Caco-2 (cell line): Measurements from ENCODE around the gene ALDH3B2. TPM values are rescaled to one million over a fixed set of nuclear protein-coding genes. Genes with fewer than 3 reads are reported as not detected.

Source experiments
- BruUV-seq: library from RNA; stranded (reverse); fragments of 400-500 nt; replicated peaks from 2 replicates; lab custom pipeline; 2021; lab: Mats Ljungman, UMichigan
- CTCF ChIA-PET: fragments of 300-600 bp; sonication (Branson Sonifier 250); formaldehyde crosslinking; loops from one replicate; lab custom pipeline; 2022; ENCODE audit warnings: antibody characterized with exemption; lab: Charles Lee
- POLR2A ChIA-PET: fragments of 300-600 bp; sonication (Branson Sonifier 250); formaldehyde crosslinking; loops from one replicate; lab custom pipeline; 2022; ENCODE audit warnings: antibody characterized with exemption; lab: Charles Lee
- DNase-seq, 2 experiments: peaks; one replicate each; pipeline versions ENCODE4 v3.0.0 to v3.0.0-alpha.2; 2020 to 2022
- H3K27me3 ChIP-seq: replicated peaks from 2 replicates; pipeline ENCODE4 v1.6.0; 2011; ENCODE audit warnings: low read length; ENCODE audit not compliant: control insufficient read depth, insufficient read depth
- H3K36me3 ChIP-seq: 2 replicates; pipeline ENCODE4 v1.5.1; 2011; ENCODE audit warnings: low read length; ENCODE audit not compliant: control insufficient read depth, insufficient read depth
- H3K4me1 ChIP-seq: fragments of 250-450 bp; sonication (Bioruptor Pico); 2 replicates; pipeline ENCODE4 v1.5.1; 2020; ENCODE audit warnings: mild to moderate bottlenecking
- H3K4me3 ChIP-seq: 2 replicates; pipeline ENCODE4 v1.5.1; 2011; ENCODE audit warnings: low read depth, mild to moderate bottlenecking, control low read depth, low read length
- H3K9me3 ChIP-seq: fragments of 250-450 bp; sonication (Bioruptor Pico); 2 replicates; pipeline ENCODE4 v1.5.1; 2020; ENCODE audit warnings: mild to moderate bottlenecking, moderate library complexity
- H3K27ac Mint-ChIP-seq: one replicate; pipeline ENCODE4 v1.8.0; 2022; ENCODE audit warnings: mixed read lengths; ENCODE audit not compliant: unreplicated experiment
- H3K27me3 Mint-ChIP-seq: one replicate; pipeline ENCODE4 v1.8.0; 2022; ENCODE audit warnings: mixed read lengths; ENCODE audit not compliant: insufficient read depth, unreplicated experiment
- H3K36me3 Mint-ChIP-seq: one replicate; pipeline ENCODE4 v1.8.0; 2022; ENCODE audit warnings: mild to moderate bottlenecking, mixed read lengths; ENCODE audit not compliant: insufficient read depth, unreplicated experiment
- H3K4me1 Mint-ChIP-seq: one replicate; pipeline ENCODE4 v1.8.0; 2022; ENCODE audit warnings: low read depth, mixed read lengths; ENCODE audit not compliant: unreplicated experiment
- H3K4me3 Mint-ChIP-seq: one replicate; pipeline ENCODE4 v1.8.0; 2022; ENCODE audit warnings: mild to moderate bottlenecking, moderate library complexity, mixed read lengths; ENCODE audit not compliant: unreplicated experiment
- H3K9me3 Mint-ChIP-seq: one replicate; pipeline ENCODE4 v1.8.0; 2022; ENCODE audit warnings: mixed read lengths; ENCODE audit not compliant: unreplicated experiment
- CTCF ChIP-seq, 2 experiments: fragments of 200-600 bp in 1 of 2; IDR thresholded peaks; 1 replicate in 1 of 2; 2 replicates in 1 of 2; pipeline versions ENCODE4 v1.5.1 to v1.8.0; 2011 to 2022; ENCODE audit warnings: antibody characterized with exemption in 1 of 2, control low read depth in 1 of 2, inconsistent platforms in 1 of 2, low read depth in 1 of 2, low read length in 1 of 2, mild to moderate bottlenecking in 1 of 2, moderate library complexity in 1 of 2; ENCODE audit not compliant: insufficient read depth in 1 of 2, severe bottlenecking in 1 of 2, unreplicated experiment in 1 of 2
- intact Hi-C: fragments of 100-400 bp; cut with micrococcal nuclease; formaldehyde crosslinking; loops from one replicate; pipeline ENCODE4 v1.10.0; 2022; ENCODE audit not compliant: unreplicated experiment
- total RNA-seq: library from RNA; stranded (reverse); gene quantifications from 2 replicates; pipeline ENCODE4 v1.2.3, GENCODE V29; 2022

Gene ALDH3B2
- total RNA-seq, 1 experiment from 2014 or later, result 0.54 TPM

DNA sequence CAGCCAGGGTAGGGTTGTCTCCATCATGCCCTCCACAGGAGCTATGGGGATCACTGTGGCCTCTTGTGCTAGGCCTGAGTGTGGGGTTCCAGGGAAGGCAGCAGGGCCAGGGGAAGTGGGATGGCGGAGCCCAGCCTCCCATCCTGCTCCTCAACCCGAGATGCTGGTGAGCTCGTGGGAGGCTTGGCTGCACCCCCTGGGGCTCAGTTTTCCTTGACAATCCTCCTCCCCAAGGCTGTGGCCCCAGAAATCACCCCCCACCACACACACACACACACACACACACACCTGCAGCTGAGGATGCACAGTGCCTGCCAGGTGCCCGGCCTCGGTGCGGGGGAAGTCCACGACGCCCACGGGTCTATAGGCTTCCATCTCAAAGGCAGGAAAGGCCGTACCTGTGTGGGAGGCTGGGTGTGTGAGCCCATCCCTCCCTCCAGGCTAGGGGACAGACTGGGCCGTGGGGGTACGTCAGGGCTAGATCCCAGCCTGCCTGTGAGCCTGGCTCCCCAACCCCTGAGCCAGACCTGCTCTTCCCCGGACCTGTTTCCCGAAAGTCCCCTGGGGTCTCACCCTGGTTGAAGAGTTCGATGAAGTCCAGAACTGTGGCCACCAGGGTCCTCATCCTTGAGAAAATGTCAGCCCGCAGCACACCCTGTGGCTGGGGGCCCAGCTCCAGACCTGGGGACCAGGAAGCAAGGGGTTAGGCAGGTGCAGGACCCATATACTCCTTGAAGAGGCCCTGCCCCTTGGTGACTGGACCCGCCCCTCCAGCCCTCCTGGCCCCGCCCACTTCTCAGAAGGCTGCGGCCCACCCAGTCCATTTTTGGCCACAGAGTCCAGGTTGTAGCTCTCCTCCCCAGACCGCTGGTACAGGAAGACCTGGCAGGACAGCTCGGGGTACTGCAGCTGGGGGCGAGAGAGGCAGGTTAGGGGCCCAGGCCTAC lies 29.7 kb downstream of the ALDH3B2 start:
- H3K4me1 ChIP-seq, result peaks cover 4% of the 10 kb centered on the region; the same call in 1 of the 2 replicates
- Mint-ChIP-seq H3K4me3 (no peak overlapping the region), H3K4me1 (peaks cover 5% of the 10 kb centered on the region), H3K27me3 (no peaks in the 10 kb centered on the region), H3K27ac (no peak overlapping the region), H3K9me3 (no peaks in the 10 kb centered on the region), H3K36me3 (peaks cover 6% of the 10 kb centered on the region)
- H3K4me3 ChIP-seq, result no peak overlapping the region
- peak; percentile 23 to 44 for DNase-seq
- ChIA-PET POLR2A (no interaction called here), CTCF (interaction anchor here (0.5 to 1.7 kb wide), 5 partner anchors 10 to 123 kb away, joined by 3 to 7 read pairs (median 5); no protein-coding TSS in a partner anchor)
- intact Hi-C loops, result no loop called here
- no TSS peak for BruUV-seq
- H3K27me3 ChIP-seq, result no peaks in the 10 kb centered on the region
- TF ChIP-seq CTCF (IDR thresholded peaks at IDR 0.05; ENCODE audit: insufficient read depth in 1 of 2, low read depth in 1 of 2, low read length in 1 of 2, severe bottlenecking in 1 of 2, unreplicated experiment in 1 of 2), result no peak
- peaks cover 8% of the 10 kb centered on the region; the same call in 1 of the 2 replicates for H3K9me3 ChIP-seq
- no peaks in the 10 kb centered on the region for H3K36me3 ChIP-seq

DNA sequence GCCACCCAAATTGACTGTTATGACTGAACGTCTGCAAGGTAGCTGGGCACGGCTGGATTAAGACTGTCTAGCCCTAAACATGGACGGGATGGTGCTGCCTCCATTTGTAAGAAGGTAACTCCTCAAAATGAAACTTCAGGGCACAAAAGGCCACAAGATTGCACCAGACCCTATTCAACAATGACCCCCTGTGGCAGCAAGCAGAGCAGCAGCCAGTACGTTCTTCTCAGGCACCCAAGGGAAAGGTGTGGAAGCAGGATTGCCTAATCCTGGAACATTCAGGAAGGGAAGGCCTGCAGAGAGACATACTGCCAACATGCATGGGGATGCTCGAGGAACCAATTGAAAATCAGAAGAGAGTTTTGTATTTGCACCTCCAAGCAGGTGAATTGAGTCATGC lies 30.4 kb downstream of the ALDH3B2 start:
- no peaks in the 10 kb centered on the region for H3K27me3 ChIP-seq
- H3K4me1 ChIP-seq, result 0 out of 2 replicates have a peak, but pooled peaks cover 3% of the 10 kb centered on the region
- H3K36me3 Mint-ChIP-seq, result peaks cover 6% of the 10 kb centered on the region
- intact Hi-C loops, result no loop called here
- no peaks in the 10 kb centered on the region for H3K4me1 Mint-ChIP-seq
- no peak overlapping the region for H3K4me3 Mint-ChIP-seq
- ChIA-PET POLR2A (no interaction called here), CTCF (interaction anchor here (0.5 to 1.2 kb wide), 2 partner anchors 11 to 15 kb away, joined by 3 read pairs; no protein-coding TSS in a partner anchor)
- H3K4me3 ChIP-seq, result no peak overlapping the region
- peaks cover 8% of the 10 kb centered on the region; the same call in 1 of the 2 replicates for H3K9me3 ChIP-seq
- H3K27me3 Mint-ChIP-seq, result no peaks in the 10 kb centered on the region
- DNase-seq, result peak; percentile 66 to 70
- no peak overlapping the region for H3K27ac Mint-ChIP-seq
- TF ChIP-seq CTCF (IDR thresholded peaks at IDR 0.05; ENCODE audit: insufficient read depth in 1 of 2, low read depth in 1 of 2, low read length in 1 of 2, severe bottlenecking in 1 of 2, unreplicated experiment in 1 of 2), result peak; percentile 62 to 64
- H3K36me3 ChIP-seq, result no peaks in the 10 kb centered on the region
- no peaks in the 10 kb centered on the region for H3K9me3 Mint-ChIP-seq
- BruUV-seq, result no TSS peak
